Raji (cell line): ENCODE results near the gene THEM4.

Experiments
- POLR2A ChIP-seq: IDR thresholded peaks from 2 replicates; pipeline ENCODE4 v1.6.1; 2011; ENCODE audit warnings: low read depth, low read length, control low read depth; ENCODE audit not compliant: insufficient read depth

THEM4 gene

GRCh38 chr1:151852733-151853132 lies 56.6 kb downstream of the THEM4 start:
- TF ChIP-seq POLR2A, result no peak

DNA sequence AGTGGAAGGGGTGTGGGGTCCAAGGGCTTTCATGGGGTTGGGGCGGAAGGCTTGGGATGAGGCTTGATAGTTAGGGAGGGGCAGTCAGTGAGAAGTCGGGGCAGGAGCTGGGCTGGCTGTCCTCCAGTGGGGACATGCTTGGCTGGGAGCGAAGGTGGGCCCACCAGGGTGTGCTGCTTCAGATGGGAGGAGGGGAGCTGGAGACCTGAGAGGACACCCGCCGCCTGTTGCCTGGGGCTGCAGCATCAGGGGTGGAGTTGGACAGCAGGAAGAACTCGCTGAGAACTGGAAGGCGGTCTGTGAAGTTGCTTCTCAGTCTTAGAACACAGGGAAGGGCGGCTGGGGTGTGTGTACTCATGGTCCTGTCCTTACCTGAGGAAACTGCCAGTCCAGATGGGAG lies 57.4 kb downstream of the THEM4 start:
- TF ChIP-seq POLR2A, result no peak

DNA sequence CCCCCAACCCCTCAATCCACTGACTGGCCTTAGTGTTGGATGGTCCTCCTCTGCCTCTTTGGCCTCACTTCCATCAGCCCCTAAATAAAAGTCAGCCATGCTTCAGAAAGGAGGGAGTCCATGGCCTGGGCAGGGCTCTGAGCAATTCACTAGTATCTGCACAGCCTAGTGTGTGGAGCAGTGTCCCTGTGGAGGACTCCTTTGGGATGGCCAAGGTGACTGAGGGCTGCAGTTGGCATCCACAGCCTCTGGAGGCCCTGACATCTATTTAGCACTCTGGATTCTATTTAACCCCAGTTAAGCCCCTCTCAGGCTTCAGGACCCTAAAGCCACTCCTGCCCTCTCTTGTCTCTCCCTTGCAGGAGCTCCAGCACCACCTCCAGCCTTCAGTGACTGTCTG lies 59.4 kb downstream of the THEM4 start:
- TF ChIP-seq POLR2A, result no peak

GRCh38 chr1:151849126-151849525 lies 60.2 kb downstream of the THEM4 start:
- TF ChIP-seq POLR2A, result no peak

DNA sequence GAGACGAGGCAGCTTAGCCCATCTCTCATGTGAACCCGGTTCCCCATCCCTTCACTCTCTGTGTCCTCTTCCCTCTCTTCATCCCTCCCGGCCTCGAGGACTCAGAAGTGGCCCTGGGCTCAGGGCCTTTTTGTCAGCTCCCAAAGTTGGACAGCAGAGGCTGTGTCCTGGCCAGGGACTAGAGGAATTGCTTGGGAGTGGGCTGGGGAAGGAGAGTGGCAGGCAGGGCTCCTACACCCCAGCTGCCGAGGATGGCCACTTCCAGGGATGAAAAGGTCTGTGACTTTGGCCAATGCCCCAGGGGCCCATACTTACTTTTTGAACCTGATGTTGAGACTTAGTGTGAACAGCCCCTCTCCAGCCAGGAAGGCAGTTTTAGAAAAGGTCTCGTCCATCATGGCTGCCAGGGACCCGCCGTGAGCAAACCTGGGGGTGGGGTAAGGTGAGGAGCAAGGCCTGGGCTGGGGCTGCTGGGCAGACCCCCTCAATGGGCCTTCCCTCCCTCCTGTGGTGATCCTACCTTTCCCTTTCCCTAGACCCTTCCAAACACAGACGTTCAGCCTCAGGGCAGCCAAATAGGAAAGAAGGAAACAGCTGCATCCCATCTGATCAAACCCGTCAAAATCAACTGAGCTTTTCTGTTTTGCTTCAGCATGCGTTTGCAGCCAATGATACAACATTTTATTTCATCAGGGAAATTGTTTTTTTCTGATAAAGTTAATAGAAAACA lies 61.3 kb downstream of the THEM4 start:
- no peak for TF ChIP-seq POLR2A

GRCh38 chr1:151846686-151847237 lies 62.5 kb downstream of the THEM4 start:
- no peak for TF ChIP-seq POLR2A

GRCh38 chr1:151846062-151846568 lies 63.2 kb downstream of the THEM4 start:
- no peak for TF ChIP-seq POLR2A

GRCh38 chr1:151843398-151843797 lies 65.9 kb downstream of the THEM4 start:
- TF ChIP-seq POLR2A, result no peak

DNA sequence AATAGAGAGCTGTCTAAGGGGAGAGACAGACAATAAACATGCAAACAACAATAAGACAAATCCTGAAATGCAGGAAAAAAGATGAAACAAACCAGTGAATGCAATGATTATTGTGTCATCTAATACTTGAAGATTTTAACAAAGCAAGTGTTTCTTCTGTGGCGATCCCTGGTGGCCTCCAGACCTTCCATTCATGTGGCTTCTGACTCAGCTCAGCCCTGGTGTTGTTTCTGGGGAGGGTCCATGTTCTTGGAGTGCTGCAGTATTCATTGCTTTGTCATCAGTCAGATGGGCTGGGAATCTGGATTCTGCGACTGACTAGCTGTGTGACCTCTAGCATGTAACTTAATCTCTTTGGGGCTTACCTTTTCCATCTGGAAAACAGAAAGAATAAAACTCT lies 68.2 kb downstream of the THEM4 start:
- no peak for TF ChIP-seq POLR2A

DNA sequence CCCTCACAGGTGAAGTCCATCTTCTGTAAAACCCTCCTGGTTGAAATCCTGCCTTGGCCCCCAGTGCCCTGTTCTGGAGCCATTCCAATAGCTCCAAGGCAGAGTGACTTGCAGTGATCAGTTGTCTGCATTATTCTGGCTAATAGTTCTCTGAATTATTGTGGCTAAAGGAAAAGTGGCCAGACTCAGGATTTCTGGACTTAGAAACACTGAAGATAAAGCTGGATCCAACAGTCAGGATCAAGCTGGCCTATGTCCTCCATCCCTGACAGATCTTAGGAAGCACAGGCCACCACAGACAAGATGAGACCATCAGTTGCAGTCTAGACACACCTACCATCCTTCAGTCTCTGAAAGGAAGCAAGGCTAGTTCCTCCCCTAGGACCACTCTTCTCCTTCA lies 68.9 kb downstream of the THEM4 start:
- TF ChIP-seq POLR2A, result no peak

DNA sequence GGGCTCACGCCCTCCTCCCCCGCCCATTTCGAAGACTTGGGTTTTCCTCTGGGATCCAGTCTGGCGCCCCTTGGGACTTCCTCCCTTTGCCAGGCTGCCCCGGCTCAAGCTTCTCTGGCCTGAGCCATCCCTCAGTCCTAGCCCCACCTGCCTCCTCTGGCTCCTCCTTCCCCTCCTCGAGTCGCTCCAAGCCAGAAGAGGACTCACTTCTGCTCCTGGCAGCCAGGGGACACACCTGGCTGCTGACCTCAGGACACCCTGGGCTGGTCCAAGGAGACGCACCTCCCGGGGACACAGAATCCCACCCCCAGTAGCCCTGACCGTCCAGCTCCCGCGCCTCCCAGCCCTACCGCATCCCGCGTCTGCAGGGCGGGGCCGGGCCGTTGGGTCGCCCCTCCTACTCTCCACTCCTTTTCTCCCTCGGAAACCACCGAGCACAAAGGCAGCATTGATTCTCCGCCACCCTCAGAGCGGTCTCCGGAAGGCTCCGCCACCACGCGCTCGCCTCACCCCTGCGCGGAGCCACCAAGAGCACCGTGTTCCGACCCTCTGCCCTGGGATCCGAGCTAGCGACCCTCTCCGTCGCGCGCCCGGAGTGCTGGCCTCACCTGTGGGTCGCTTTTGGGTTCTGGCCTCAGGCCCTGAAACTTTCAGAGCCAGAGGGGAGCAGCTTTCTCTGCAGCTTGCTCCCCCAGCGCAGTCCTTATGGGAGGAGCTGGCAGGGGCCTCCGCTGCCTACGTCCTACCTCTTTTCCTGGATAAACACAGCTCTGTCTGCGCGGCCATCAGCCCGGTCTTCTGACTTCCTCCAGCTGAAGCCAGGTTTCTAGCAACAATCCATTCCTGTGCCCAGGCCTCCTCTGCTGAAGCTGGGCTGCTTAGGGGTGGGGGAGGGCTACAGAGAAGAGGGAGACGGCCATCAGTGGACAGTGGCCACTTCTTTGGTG lies 69.6 kb downstream of the THEM4 start, which contains the start of gene C2CD4D:
Gene C2CD4D (minus strand): TSS at position 364 of the 947 bp plus-strand sequence. CDS start 831 bp downstream, outside the sequence.
- no peak for TF ChIP-seq POLR2A

- no peak for TF ChIP-seq POLR2A
Observed at GRCh38 chr1:151839082-151839412, 70.3 kb downstream of the THEM4 start.

- TF ChIP-seq POLR2A, result no peak
Observed at GRCh38 chr1:151838222-151839081, 70.9 kb downstream of the THEM4 start.

DNA sequence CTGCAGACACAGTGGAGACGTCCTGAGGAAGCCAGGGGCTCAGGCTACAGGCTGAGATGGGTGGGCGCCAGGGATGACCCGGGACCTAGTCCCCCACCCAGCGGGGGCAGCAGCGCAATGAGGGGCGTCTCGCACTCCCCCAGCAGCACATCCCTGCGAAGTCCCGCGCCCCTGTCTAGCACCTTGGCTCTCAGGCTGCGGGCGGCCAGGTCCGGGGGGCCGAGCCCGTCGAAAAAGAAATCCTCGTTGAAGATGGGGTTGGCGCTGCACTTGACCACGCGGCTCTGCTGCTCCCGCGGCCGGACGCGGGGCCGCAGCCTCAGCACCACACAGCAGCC lies 71.5 kb downstream of the THEM4 start:
- no peak for TF ChIP-seq POLR2A

DNA sequence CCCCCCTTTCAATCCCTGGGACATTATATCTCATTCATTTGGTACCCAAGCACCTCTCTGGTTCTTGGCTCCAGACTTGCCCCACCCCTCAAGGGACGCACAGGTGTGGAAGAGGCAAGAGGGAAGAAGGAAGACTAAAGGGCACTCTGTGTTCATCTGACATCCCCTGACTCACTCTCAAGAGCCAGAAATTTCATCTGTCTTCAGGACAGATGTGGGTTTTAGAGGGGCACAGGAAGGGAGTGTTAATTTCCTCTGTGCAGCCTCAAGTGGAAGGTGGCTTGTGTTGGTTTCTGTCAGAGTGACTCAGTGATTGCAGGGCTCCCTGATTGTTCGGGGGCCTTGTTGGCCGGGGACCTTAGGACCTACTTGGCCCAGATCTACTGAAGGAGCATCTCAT lies 72.1 kb downstream of the THEM4 start:
- no peak for TF ChIP-seq POLR2A
